Activated CD4-positive, alpha-beta memory T cell treated with anti-CD3 and anti-CD28 coated beads, Interleukin-2, amount 10 ng/mL, durations not matched to agents 7 days and 5 days (primary cell): ENCODE measurements around the gene FBXL16. TPM values are rescaled to one million over a fixed set of nuclear protein-coding genes. Genes with fewer than 3 reads are reported as not detected.

Source experiments
- CTCF ChIA-PET: fragments of 350-600 bp; sonication (Branson Sonifier 250); formaldehyde crosslinking; loops from one replicate; lab custom pipeline; 2021; ENCODE audit warnings: antibody characterized with exemption, inconsistent platforms; lab: Charles Lee
- POLR2A ChIA-PET: fragments of 350-600 bp; sonication (Branson Sonifier 250); formaldehyde crosslinking; loops from one replicate; lab custom pipeline; 2021; ENCODE audit warnings: antibody characterized with exemption; lab: Charles Lee
- DNase-seq: peaks from one replicate; pipeline ENCODE4 v3.0.0-alpha.2; 2020
- H3K27ac Mint-ChIP-seq: one replicate; pipeline ENCODE4 v1.8.0; 2021; ENCODE audit warnings: mild to moderate bottlenecking, mixed read lengths
- H3K27me3 Mint-ChIP-seq: one replicate; pipeline ENCODE4 v1.8.0; 2021; ENCODE audit warnings: mixed read lengths
- H3K36me3 Mint-ChIP-seq: one replicate; pipeline ENCODE4 v1.8.0; 2021; ENCODE audit warnings: low read depth, mixed read lengths
- H3K4me1 Mint-ChIP-seq: one replicate; pipeline ENCODE4 v1.8.0; 2021; ENCODE audit warnings: mixed read lengths
- H3K4me3 Mint-ChIP-seq: one replicate; pipeline ENCODE4 v1.8.0; 2021; ENCODE audit warnings: mild to moderate bottlenecking, mixed read lengths
- H3K9me3 Mint-ChIP-seq: one replicate; pipeline ENCODE4 v1.8.0; 2021; ENCODE audit warnings: mixed read lengths
- total RNA-seq, 2 experiments: library from RNA; stranded (reverse); gene quantifications; one replicate each; pipeline ENCODE4 v1.2.3, GENCODE V29; 2021

FBXL16 gene
- total RNA-seq, 2 experiments from 2014 or later = 30.9 to 34.6 TPM

GRCh38 chr16:710500-711075 is 5.0 kb upstream of the FBXL16 start:
- no peaks in the 10 kb centered on the region for H3K9me3 Mint-ChIP-seq
- no peaks in the 10 kb centered on the region for H3K36me3 Mint-ChIP-seq
- H3K27ac Mint-ChIP-seq = no peak overlapping the region
- POLR2A ChIA-PET = no interaction called here
- no peak for DNase-seq
- H3K4me3 Mint-ChIP-seq = no peak overlapping the region
- H3K4me1 Mint-ChIP-seq = peaks cover 3% of the 10 kb centered on the region
- peaks cover 37% of the 10 kb centered on the region for H3K27me3 Mint-ChIP-seq
- CTCF ChIA-PET = interaction anchor here (0.5 to 1.9 kb wide), 8 partner anchors 9 to 78 kb away, joined by 3 to 10 read pairs (median 4); partner anchors contain the start of genes ANTKMT, CHTF18, CIAO3 and RPUSD1

- ChIA-PET POLR2A (interaction anchor here (1.1 kb wide), 1 partner anchor 18 kb away, joined by 3 read pairs; the partner anchor contains the start of gene HAGHL), CTCF (interaction anchor here (0.5 to 1.5 kb wide), 8 partner anchors 10 to 348 kb away, joined by 3 to 5 read pairs (median 4); partner anchors contain the start of genes ANTKMT, CHTF18 and RPUSD1)
- H3K36me3 Mint-ChIP-seq = no peaks in the 10 kb centered on the region
- no peak overlapping the region for H3K4me3 Mint-ChIP-seq
- H3K27me3 Mint-ChIP-seq = peaks cover 37% of the 10 kb centered on the region
- H3K27ac Mint-ChIP-seq = no peak overlapping the region
- DNase-seq = no peak
- peaks cover 3% of the 10 kb centered on the region for H3K4me1 Mint-ChIP-seq
- H3K9me3 Mint-ChIP-seq = no peaks in the 10 kb centered on the region
Observed at GRCh38 chr16:709566-710499, 4.2 kb upstream of the FBXL16 start.

- Mint-ChIP-seq H3K36me3 (no peaks in the 10 kb centered on the region), H3K27ac (no peak overlapping the region), H3K27me3 (peaks cover 39% of the 10 kb centered on the region), H3K4me3 (no peak overlapping the region), H3K4me1 (peaks cover 3% of the 10 kb centered on the region), H3K9me3 (no peaks in the 10 kb centered on the region)
- ChIA-PET CTCF (interaction anchor here (1.0 kb wide), 1 partner anchor 349 kb away, joined by 4 read pairs; no protein-coding TSS in a partner anchor), POLR2A (interaction anchor here (1.1 to 1.8 kb wide), 2 partner anchors 13 to 18 kb away, joined by 3 to 9 read pairs; partner anchors contain the start of gene HAGHL)
- no peak for DNase-seq
Observed at GRCh38 chr16:708959-709358, 3.4 kb upstream of the FBXL16 start.

- Mint-ChIP-seq H3K4me1 (peaks cover 3% of the 10 kb centered on the region), H3K27me3 (peaks cover 41% of the 10 kb centered on the region), H3K36me3 (no peaks in the 10 kb centered on the region), H3K4me3 (no peak overlapping the region), H3K9me3 (no peaks in the 10 kb centered on the region), H3K27ac (no peak overlapping the region)
- ChIA-PET POLR2A (interaction anchor here (1.1 to 1.8 kb wide), 2 partner anchors 12 to 40 kb away, joined by 4 to 9 read pairs; partner anchors contain the start of gene RHOT2), CTCF (no interaction called here)
- no peak for DNase-seq
Observed at GRCh38 chr16:708019-708418, 2.4 kb upstream of the FBXL16 start.

- Mint-ChIP-seq H3K36me3 (no peaks in the 10 kb centered on the region), H3K4me1 (no peaks in the 10 kb centered on the region), H3K4me3 (no peak overlapping the region), H3K27ac (no peak overlapping the region), H3K9me3 (no peaks in the 10 kb centered on the region), H3K27me3 (peaks cover 46% of the 10 kb centered on the region)
- CTCF ChIA-PET = interaction anchor here (1.3 to 1.4 kb wide), 2 partner anchors 9 to 29 kb away, joined by 3 read pairs; no protein-coding TSS in a partner anchor
- no peak for DNase-seq
- POLR2A ChIA-PET = interaction anchor here (1.1 to 1.8 kb wide), 2 partner anchors 11 to 39 kb away, joined by 4 to 9 read pairs; partner anchors contain the start of gene RHOT2
Observed at GRCh38 chr16:707062-707538, 1.5 kb upstream of the FBXL16 start.

- Mint-ChIP-seq H3K27ac (no peak overlapping the region), H3K4me3 (no peak overlapping the region), H3K9me3 (no peaks in the 10 kb centered on the region), H3K27me3 (peaks cover 52% of the 10 kb centered on the region), H3K4me1 (no peaks in the 10 kb centered on the region), H3K36me3 (no peaks in the 10 kb centered on the region)
- POLR2A ChIA-PET = interaction anchor here (1.1 kb wide), 1 partner anchor 38 kb away, joined by 4 read pairs; the partner anchor contains the start of gene RHOT2
- CTCF ChIA-PET = interaction anchor here (1.3 to 1.4 kb wide), 2 partner anchors 10 to 30 kb away, joined by 3 read pairs; no protein-coding TSS in a partner anchor
- no peak for DNase-seq
Observed at GRCh38 chr16:706189-707061, 824 bp upstream of the FBXL16 start.

GRCh38 chr16:704552-705380 is 835 bp downstream of the FBXL16 start:
- Mint-ChIP-seq H3K27ac (no peak overlapping the region), H3K9me3 (no peaks in the 10 kb centered on the region), H3K36me3 (no peaks in the 10 kb centered on the region), H3K4me3 (no peak overlapping the region), H3K4me1 (peaks cover 4% of the 10 kb centered on the region), H3K27me3 (peaks cover 60% of the 10 kb centered on the region)
- POLR2A ChIA-PET = interaction anchor here (0.8 kb wide), 1 partner anchor 9 kb away, joined by 4 read pairs; no protein-coding TSS in a partner anchor
- CTCF ChIA-PET = interaction anchor here (0.8 to 2.0 kb wide), 2 partner anchors 8 to 15 kb away, joined by 3 to 6 read pairs; no protein-coding TSS in a partner anchor
- no peak for DNase-seq

GRCh38 chr16:704047-704446 is 1.6 kb downstream of the FBXL16 start:
- Mint-ChIP-seq H3K27ac (no peak overlapping the region), H3K4me3 (no peak overlapping the region), H3K27me3 (peaks cover 56% of the 10 kb centered on the region), H3K4me1 (peaks cover 11% of the 10 kb centered on the region), H3K9me3 (no peaks in the 10 kb centered on the region), H3K36me3 (no peaks in the 10 kb centered on the region)
- ChIA-PET CTCF (interaction anchor here (0.8 to 2.0 kb wide), 2 partner anchors 8 to 16 kb away, joined by 3 to 6 read pairs; no protein-coding TSS in a partner anchor), POLR2A (interaction anchor here (1.0 to 1.6 kb wide), 3 partner anchors 9 to 20 kb away, joined by 3 to 6 read pairs (median 4); partner anchors contain the start of genes JMJD8 and WDR24)
- no peak for DNase-seq

- no peaks in the 10 kb centered on the region for H3K36me3 Mint-ChIP-seq
- H3K4me3 Mint-ChIP-seq = no peak overlapping the region
- H3K9me3 Mint-ChIP-seq = no peaks in the 10 kb centered on the region
- DNase-seq = no peak
- ChIA-PET POLR2A (interaction anchor here (1.0 to 1.6 kb wide), 3 partner anchors 8 to 19 kb away, joined by 3 to 6 read pairs (median 4); partner anchors contain the start of genes JMJD8 and WDR24), CTCF (interaction anchor here (0.9 to 2.0 kb wide), 3 partner anchors 12 to 24 kb away, joined by 3 to 6 read pairs (median 4); partner anchors contain the start of genes HAGHL and METRN)
- peaks cover 51% of the 10 kb centered on the region for H3K27me3 Mint-ChIP-seq
- H3K27ac Mint-ChIP-seq = no peak overlapping the region
- H3K4me1 Mint-ChIP-seq = peaks cover 15% of the 10 kb centered on the region
Observed at GRCh38 chr16:703406-703805, 2.2 kb downstream of the FBXL16 start.

GRCh38 chr16:702341-702740 is 3.3 kb downstream of the FBXL16 start:
- DNase-seq = no peak
- ChIA-PET POLR2A (interaction anchor here (0.8 to 4.5 kb wide), 3 partner anchors 9 to 40 kb away, joined by 3 to 21 read pairs (median 4); partner anchors contain the start of gene WDR24), CTCF (interaction anchor here (1.1 to 1.5 kb wide), 2 partner anchors 10 to 13 kb away, joined by 4 to 6 read pairs; partner anchors contain the start of gene METRN)
- H3K27me3 Mint-ChIP-seq = peaks cover 43% of the 10 kb centered on the region
- H3K4me1 Mint-ChIP-seq = peaks cover 24% of the 10 kb centered on the region
- no peak overlapping the region for H3K4me3 Mint-ChIP-seq
- no peak overlapping the region for H3K27ac Mint-ChIP-seq
- no peaks in the 10 kb centered on the region for H3K36me3 Mint-ChIP-seq
- H3K9me3 Mint-ChIP-seq = no peaks in the 10 kb centered on the region
